C4-2B (cell line): ENCODE measurements around the gene SRSF3.

Experiments used
- ZFX ChIP-seq: fragments of 450-650 bp; IDR thresholded peaks from 2 replicates; pipeline ENCODE4 v1.6.1; 2017
- TF ChIP-seq, protein P1 (sequence below): fragments of 450-650 bp; conservative IDR thresholded peaks from 2 replicates; pipeline ENCODE4 v1.5.1; 2017; ENCODE audit warnings: mild to moderate bottlenecking

DNA sequence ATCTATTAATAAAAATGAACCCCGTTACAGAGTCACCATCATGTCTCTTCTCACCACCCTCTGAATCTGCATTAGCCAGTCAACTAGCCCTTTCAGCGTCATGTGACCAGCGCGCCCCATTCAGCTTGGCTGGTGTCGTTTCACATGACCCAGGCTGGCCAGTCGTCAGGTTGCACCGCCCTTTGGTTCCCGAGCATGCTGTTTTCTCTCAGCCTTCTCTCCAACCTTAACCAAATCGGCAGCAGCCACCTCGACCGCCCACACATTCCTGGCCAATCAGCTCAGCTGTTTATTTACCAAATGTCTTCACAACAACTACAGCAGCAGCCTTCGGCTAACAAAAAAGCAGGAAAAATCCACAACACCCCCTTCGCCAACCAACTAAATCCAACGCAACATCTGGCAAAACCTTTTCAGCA is 5.6 kb downstream of the SRSF3 start:
- TF ChIP-seq, protein P1, sequence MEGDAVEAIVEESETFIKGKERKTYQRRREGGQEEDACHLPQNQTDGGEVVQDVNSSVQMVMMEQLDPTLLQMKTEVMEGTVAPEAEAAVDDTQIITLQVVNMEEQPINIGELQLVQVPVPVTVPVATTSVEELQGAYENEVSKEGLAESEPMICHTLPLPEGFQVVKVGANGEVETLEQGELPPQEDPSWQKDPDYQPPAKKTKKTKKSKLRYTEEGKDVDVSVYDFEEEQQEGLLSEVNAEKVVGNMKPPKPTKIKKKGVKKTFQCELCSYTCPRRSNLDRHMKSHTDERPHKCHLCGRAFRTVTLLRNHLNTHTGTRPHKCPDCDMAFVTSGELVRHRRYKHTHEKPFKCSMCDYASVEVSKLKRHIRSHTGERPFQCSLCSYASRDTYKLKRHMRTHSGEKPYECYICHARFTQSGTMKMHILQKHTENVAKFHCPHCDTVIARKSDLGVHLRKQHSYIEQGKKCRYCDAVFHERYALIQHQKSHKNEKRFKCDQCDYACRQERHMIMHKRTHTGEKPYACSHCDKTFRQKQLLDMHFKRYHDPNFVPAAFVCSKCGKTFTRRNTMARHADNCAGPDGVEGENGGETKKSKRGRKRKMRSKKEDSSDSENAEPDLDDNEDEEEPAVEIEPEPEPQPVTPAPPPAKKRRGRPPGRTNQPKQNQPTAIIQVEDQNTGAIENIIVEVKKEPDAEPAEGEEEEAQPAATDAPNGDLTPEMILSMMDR = no peak
- TF ChIP-seq ZFX = no peak
